HL-60 (cell line): ENCODE results near the gene GRHL3.

Experiments
- DNase-seq, 2 experiments: peaks; one replicate each; pipeline ENCODE4 v3.0.0-alpha.2; 2010 to 2020; ENCODE audit warnings: low read depth in 1 of 2, low spot score in 1 of 2
- H3K27ac ChIP-seq: fragments of 250-450 bp; sonication (Bioruptor Pico); replicated peaks from 2 replicates; pipeline ENCODE4 v1.5.1; 2020; ENCODE audit warnings: mild to moderate bottlenecking, moderate library complexity
- H3K27me3 ChIP-seq: fragments of 250-450 bp; sonication (Bioruptor Pico); 2 replicates; pipeline ENCODE4 v1.5.1; 2021; ENCODE audit warnings: mild to moderate bottlenecking, moderate library complexity; ENCODE audit not compliant: insufficient read depth, poor library complexity, severe bottlenecking
- H3K4me3 ChIP-seq: replicated peaks from 2 replicates; pipeline ENCODE4 v1.5.1; 2011; ENCODE audit warnings: mild to moderate bottlenecking, control low read depth, low read length; ENCODE audit not compliant: insufficient read depth
- CTCF ChIP-seq: IDR thresholded peaks from one replicate; pipeline ENCODE4 v1.5.1; 2011; ENCODE audit warnings: low read length, control low read depth, inconsistent platforms; ENCODE audit not compliant: insufficient read depth
- GABPA ChIP-seq: IDR thresholded peaks from 2 replicates; pipeline ENCODE4 v1.6.1; 2012; ENCODE audit warnings: low read depth
- POLR2AphosphoS5 ChIP-seq: IDR thresholded peaks from 2 replicates; pipeline ENCODE4 v1.6.1; 2012; ENCODE audit warnings: low read depth
- REST ChIP-seq: IDR thresholded peaks from 2 replicates; pipeline ENCODE4 v1.6.1; 2012; ENCODE audit warnings: low read depth; ENCODE audit not compliant: insufficient replicate concordance
- SPI1 ChIP-seq: IDR thresholded peaks from 2 replicates; pipeline ENCODE4 v1.6.1; 2012; ENCODE audit warnings: low read depth, mild to moderate bottlenecking, borderline replicate concordance

GRHL3 gene

GRCh38 chr1:24351918-24352627, 32.9 kb downstream of the GRHL3 start:
- TF ChIP-seq CTCF (no peak), SPI1 (no peak), GABPA (no peak)
- no peak for DNase-seq
- H3K27me3 ChIP-seq = no peaks in the 10 kb centered on the region
- H3K4me3 ChIP-seq = no peak overlapping the region
- H3K27ac ChIP-seq = no peak overlapping the region

GRCh38 chr1:24353292-24353891, 34.2 kb downstream of the GRHL3 start:
- TF ChIP-seq GABPA (no peak), CTCF (no peak), SPI1 (no peak), REST (no peak), POLR2AphosphoS5 (no peak)
- Histone ChIP-seq H3K4me3 (no peak overlapping the region), H3K27ac (no peak overlapping the region), H3K27me3 (no peaks in the 10 kb centered on the region)
- DNase-seq = no peak

GRCh38 chr1:24355466-24355865, 36.3 kb downstream of the GRHL3 start:
- no peaks in the 10 kb centered on the region for H3K27me3 ChIP-seq
- no peak for DNase-seq
- no peak overlapping the region for H3K4me3 ChIP-seq
- no peak for TF ChIP-seq SPI1
- TF ChIP-seq CTCF = no peak
- TF ChIP-seq POLR2AphosphoS5 = no peak
- TF ChIP-seq GABPA = no peak
- TF ChIP-seq REST = no peak
- no peak overlapping the region for H3K27ac ChIP-seq
